Measurements from ENCODE around the gene PTTG1. TPM values are rescaled to one million over a fixed set of nuclear protein-coding genes. Genes with fewer than 3 reads are reported as not detected.

Gene PTTG1
- total and polyA plus RNA-seq, 9 of the 15 experiments (the other 6 are each of a cell fraction or from before 2014, with no cell fraction given): 193 to 1,088 (median 349) TPM

DNA sequence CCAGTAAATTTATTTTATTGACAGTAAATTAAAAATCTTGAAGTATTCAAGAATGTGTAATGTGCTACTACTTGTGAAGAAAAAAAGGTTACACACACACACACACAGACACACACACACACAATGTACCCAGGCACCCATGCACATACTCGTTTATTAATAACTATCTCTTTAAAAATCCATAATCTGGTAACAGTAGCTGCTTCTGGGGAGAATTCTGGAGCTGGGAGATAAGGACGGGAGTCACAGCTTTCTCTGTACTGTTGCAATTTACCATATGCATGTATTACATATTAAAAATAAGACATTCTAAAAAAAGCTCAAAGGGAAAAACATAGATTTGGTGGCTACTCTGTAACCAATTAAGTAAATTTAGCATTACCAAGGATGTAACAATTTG is 43.3 kb upstream of the PTTG1 start (continued):
- TF ChIP-seq GTF2A2 (tag; IDR thresholded peaks at IDR 0.05): no peak
- peak; percentile 55; the same call in 1 of the 2 replicates for TF ChIP-seq DPF2 (IDR thresholded peaks at IDR 0.05)
- TF ChIP-seq TEAD4 (IDR thresholded peaks at IDR 0.05; ENCODE audit: low read length): peak; percentile 78
- no peak for TF ChIP-seq TEAD4 (CRISPR knock-in tag; IDR thresholded peaks at IDR 0.05; ENCODE audit: borderline replicate concordance)
- TF ChIP-seq ZNF133 (CRISPR knock-in tag; IDR thresholded peaks at IDR 0.05): no peak
- TF ChIP-seq ADNP (tag; IDR thresholded peaks at IDR 0.05): no peak
- no peak for TF ChIP-seq SMC3 (conservative IDR thresholded peaks at IDR 0.05; ENCODE audit: insufficient read depth, low read depth, low read length)
- TF ChIP-seq TAL1 (IDR thresholded peaks at IDR 0.05): peak; percentile 85
- peak; percentile 51; the same call in 1 of the 2 replicates for TF ChIP-seq POLR2AphosphoS5 (IDR thresholded peaks at IDR 0.05; ENCODE audit: control insufficient read depth, insufficient read depth, low read depth, low read length)
- TF ChIP-seq NFRKB (IDR thresholded peaks at IDR 0.05; ENCODE audit: low read depth): no peak
- TF ChIP-seq TBP (optimal IDR thresholded peaks at IDR 0.05; ENCODE audit: low read depth, low read length): no peak
- TF ChIP-seq, protein P1, sequence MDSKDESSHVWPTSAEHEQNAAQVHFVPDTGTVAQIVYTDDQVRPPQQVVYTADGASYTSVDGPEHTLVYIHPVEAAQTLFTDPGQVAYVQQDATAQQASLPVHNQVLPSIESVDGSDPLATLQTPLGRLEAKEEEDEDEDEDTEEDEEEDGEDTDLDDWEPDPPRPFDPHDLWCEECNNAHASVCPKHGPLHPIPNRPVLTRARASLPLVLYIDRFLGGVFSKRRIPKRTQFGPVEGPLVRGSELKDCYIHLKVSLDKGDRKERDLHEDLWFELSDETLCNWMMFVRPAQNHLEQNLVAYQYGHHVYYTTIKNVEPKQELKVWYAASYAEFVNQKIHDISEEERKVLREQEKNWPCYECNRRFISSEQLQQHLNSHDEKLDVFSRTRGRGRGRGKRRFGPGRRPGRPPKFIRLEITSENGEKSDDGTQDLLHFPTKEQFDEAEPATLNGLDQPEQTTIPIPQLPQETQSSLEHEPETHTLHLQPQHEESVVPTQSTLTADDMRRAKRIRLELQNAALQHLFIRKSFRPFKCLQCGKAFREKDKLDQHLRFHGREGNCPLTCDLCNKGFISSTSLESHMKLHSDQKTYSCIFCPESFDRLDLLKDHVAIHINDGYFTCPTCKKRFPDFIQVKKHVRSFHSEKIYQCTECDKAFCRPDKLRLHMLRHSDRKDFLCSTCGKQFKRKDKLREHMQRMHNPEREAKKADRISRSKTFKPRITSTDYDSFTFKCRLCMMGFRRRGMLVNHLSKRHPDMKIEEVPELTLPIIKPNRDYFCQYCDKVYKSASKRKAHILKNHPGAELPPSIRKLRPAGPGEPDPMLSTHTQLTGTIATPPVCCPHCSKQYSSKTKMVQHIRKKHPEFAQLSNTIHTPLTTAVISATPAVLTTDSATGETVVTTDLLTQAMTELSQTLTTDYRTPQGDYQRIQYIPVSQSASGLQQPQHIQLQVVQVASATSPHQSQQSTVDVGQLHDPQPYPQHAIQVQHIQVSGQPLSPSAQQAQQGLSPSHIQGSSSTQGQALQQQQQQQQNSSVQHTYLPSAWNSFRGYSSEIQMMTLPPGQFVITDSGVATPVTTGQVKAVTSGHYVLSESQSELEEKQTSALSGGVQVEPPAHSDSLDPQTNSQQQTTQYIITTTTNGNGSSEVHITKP (IDR thresholded peaks at IDR 0.05; ENCODE audit: partially characterized antibody): no peak
- peak; percentile 56; the same call in 1 of the 2 replicates for TF ChIP-seq SMARCA4 (IDR thresholded peaks at IDR 0.05)
- no peak for TF ChIP-seq BDP1 (IDR thresholded peaks at IDR 0.05; ENCODE audit: insufficient read depth, insufficient read length)
- TF ChIP-seq, protein P2, sequence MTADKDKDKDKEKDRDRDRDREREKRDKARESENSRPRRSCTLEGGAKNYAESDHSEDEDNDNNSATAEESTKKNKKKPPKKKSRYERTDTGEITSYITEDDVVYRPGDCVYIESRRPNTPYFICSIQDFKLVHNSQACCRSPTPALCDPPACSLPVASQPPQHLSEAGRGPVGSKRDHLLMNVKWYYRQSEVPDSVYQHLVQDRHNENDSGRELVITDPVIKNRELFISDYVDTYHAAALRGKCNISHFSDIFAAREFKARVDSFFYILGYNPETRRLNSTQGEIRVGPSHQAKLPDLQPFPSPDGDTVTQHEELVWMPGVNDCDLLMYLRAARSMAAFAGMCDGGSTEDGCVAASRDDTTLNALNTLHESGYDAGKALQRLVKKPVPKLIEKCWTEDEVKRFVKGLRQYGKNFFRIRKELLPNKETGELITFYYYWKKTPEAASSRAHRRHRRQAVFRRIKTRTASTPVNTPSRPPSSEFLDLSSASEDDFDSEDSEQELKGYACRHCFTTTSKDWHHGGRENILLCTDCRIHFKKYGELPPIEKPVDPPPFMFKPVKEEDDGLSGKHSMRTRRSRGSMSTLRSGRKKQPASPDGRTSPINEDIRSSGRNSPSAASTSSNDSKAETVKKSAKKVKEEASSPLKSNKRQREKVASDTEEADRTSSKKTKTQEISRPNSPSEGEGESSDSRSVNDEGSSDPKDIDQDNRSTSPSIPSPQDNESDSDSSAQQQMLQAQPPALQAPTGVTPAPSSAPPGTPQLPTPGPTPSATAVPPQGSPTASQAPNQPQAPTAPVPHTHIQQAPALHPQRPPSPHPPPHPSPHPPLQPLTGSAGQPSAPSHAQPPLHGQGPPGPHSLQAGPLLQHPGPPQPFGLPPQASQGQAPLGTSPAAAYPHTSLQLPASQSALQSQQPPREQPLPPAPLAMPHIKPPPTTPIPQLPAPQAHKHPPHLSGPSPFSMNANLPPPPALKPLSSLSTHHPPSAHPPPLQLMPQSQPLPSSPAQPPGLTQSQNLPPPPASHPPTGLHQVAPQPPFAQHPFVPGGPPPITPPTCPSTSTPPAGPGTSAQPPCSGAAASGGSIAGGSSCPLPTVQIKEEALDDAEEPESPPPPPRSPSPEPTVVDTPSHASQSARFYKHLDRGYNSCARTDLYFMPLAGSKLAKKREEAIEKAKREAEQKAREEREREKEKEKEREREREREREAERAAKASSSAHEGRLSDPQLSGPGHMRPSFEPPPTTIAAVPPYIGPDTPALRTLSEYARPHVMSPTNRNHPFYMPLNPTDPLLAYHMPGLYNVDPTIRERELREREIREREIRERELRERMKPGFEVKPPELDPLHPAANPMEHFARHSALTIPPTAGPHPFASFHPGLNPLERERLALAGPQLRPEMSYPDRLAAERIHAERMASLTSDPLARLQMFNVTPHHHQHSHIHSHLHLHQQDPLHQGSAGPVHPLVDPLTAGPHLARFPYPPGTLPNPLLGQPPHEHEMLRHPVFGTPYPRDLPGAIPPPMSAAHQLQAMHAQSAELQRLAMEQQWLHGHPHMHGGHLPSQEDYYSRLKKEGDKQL (CRISPR knock-in tag; IDR thresholded peaks at IDR 0.05; ENCODE audit: borderline replicate concordance): no peak
- TF ChIP-seq TSC22D4 (tag; IDR thresholded peaks at IDR 0.05): no peak
- no peak for TF ChIP-seq ZNF23 (CRISPR knock-in tag; IDR thresholded peaks at IDR 0.05)
- no peak for TF ChIP-seq CBX1 (IDR thresholded peaks at IDR 0.05; ENCODE audit: low read depth)
- 0 out of 4 replicates have a peak, but pooled peaks of 1 of the 2 experiments have one; percentile 39 for TF ChIP-seq RCOR1 (IDR thresholded peaks at IDR 0.05; ENCODE audit: borderline replicate concordance in 1 of 2, low read depth in 2 of 2, low read length in 2 of 2)
- no peak for TF ChIP-seq PRMT5 (CRISPR knock-in tag; IDR thresholded peaks at IDR 0.05)

Measured in K562 (cell line).